HCT116 (cell line): ENCODE results near the gene FKBP6.

ENCODE experiments used
- ATF3 ChIP-seq: IDR thresholded peaks from 2 replicates; pipeline ENCODE4 v1.6.1; 2012
- EZH2 ChIP-seq: fragments of 200-600 bp; sonication (generic); IDR thresholded peaks from 2 replicates; pipeline ENCODE4 v1.6.1; 2017; ENCODE audit warnings: antibody characterized with exemption, mixed run types
- EZH2phosphoT487 ChIP-seq: fragments of 200-600 bp; IDR thresholded peaks from 2 replicates; pipeline ENCODE4 v1.6.1; 2018; ENCODE audit warnings: antibody characterized with exemption, borderline replicate concordance
- JUND ChIP-seq: IDR thresholded peaks from 2 replicates; pipeline ENCODE4 v1.6.1; 2012
- POLR2A ChIP-seq: IDR thresholded peaks from 2 replicates; pipeline ENCODE4 v1.7.0; 2011; ENCODE audit warnings: borderline replicate concordance; ENCODE audit not compliant: insufficient read depth, insufficient read length; ENCODE audit errors: extremely low read depth
- POLR2AphosphoS5 ChIP-seq: IDR thresholded peaks from 2 replicates; pipeline ENCODE4 v1.6.1; 2011; ENCODE audit warnings: mild to moderate bottlenecking, low read depth, low read length, moderate library complexity
- RAD21 ChIP-seq: IDR thresholded peaks from 2 replicates; pipeline ENCODE4 v1.6.1; 2012; ENCODE audit warnings: low read depth, mild to moderate bottlenecking
- SP1 ChIP-seq: IDR thresholded peaks from 2 replicates; pipeline ENCODE4 v1.6.1; 2012; ENCODE audit warnings: low read depth
- TCF7L2 ChIP-seq: IDR thresholded peaks from 2 replicates; pipeline ENCODE4 v1.7.0; 2011; ENCODE audit warnings: borderline replicate concordance, inconsistent platforms; ENCODE audit not compliant: insufficient read depth, insufficient read length; ENCODE audit errors: extremely low read depth
- ZBTB33 ChIP-seq: IDR thresholded peaks from 2 replicates; pipeline ENCODE4 v1.6.1; 2011; ENCODE audit warnings: mild to moderate bottlenecking, low read length, moderate library complexity; ENCODE audit not compliant: insufficient replicate concordance; ENCODE audit errors: extremely low read depth
- TF ChIP-seq, protein P1 (sequence below), 3 experiments: fragments of 200-600 bp in 1 of 3; sonication (generic) in 1 of 3; IDR thresholded peaks in 2 of 3; conservative IDR thresholded peaks in 1 of 3; 2 replicates each; pipeline ENCODE4 v1.5.1; 2012 to 2017; ENCODE audit warnings: low read depth in 2 of 3, low read length in 2 of 3, antibody characterized with exemption in 1 of 3, borderline replicate concordance in 1 of 3, control low read depth in 1 of 3, mild to moderate bottlenecking in 1 of 3, mixed read lengths in 1 of 3, mixed run types in 1 of 3, moderate library complexity in 1 of 3; ENCODE audit not compliant: insufficient read depth in 1 of 3
- TF ChIP-seq, protein P2 (sequence below): IDR thresholded peaks from 2 replicates; pipeline ENCODE4 v1.6.1; 2012; ENCODE audit warnings: low read depth
- TF ChIP-seq, protein P3 (sequence below): IDR thresholded peaks from 2 replicates; pipeline ENCODE4 v1.6.1; 2012

DNA sequence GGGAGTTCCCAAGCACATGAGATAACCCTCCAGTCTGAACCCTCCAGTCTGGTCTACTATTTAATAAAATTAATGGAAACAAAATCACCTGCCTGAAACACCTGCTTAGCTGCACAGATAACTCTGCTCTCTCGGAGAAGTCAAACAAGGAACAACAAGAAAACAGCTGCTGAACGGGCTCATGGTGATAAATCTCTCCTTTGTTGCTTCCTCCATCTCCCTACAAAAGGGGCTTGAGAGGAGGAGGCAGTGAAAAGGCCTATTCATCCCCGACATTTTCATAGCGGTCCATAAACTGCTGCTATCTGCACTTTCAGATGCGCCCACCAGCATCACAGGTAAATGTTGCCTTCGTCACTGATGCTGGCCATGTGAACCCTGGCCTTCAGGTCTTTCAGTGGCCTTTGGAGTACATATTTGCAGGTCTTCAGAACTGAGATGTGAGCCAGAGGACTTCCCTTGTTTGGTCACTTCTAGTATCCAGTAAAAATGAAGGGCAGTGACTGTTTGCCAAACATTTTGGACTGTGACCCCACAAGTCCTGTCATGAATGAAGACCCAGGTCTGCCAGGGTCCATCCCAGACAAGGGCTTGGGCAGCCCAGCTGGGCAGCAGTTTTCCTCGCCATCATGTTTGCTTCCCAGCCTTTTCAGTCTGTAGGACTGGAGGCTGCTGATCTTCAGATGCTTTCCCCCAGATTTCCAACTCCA lies 15.9 kb downstream of the FKBP6 start:
- TF ChIP-seq ZBTB33 (no peak), EZH2 (no peak), JUND (no peak), ATF3 (no peak), POLR2A (no peak), EZH2phosphoT487 (no peak), TCF7L2 (no peak), SP1 (no peak), POLR2AphosphoS5 (no peak), RAD21 (no peak)
- TF ChIP-seq, protein P1, sequence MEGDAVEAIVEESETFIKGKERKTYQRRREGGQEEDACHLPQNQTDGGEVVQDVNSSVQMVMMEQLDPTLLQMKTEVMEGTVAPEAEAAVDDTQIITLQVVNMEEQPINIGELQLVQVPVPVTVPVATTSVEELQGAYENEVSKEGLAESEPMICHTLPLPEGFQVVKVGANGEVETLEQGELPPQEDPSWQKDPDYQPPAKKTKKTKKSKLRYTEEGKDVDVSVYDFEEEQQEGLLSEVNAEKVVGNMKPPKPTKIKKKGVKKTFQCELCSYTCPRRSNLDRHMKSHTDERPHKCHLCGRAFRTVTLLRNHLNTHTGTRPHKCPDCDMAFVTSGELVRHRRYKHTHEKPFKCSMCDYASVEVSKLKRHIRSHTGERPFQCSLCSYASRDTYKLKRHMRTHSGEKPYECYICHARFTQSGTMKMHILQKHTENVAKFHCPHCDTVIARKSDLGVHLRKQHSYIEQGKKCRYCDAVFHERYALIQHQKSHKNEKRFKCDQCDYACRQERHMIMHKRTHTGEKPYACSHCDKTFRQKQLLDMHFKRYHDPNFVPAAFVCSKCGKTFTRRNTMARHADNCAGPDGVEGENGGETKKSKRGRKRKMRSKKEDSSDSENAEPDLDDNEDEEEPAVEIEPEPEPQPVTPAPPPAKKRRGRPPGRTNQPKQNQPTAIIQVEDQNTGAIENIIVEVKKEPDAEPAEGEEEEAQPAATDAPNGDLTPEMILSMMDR (IDR thresholded peaks at IDR 0.05 in 2 of 3, conservative IDR thresholded peaks at IDR 0.05 in 1 of 3; ENCODE audit: borderline replicate concordance in 1 of 3, insufficient read depth in 1 of 3, low read depth in 2 of 3, low read length in 2 of 3), result no peak
- TF ChIP-seq, protein P2, sequence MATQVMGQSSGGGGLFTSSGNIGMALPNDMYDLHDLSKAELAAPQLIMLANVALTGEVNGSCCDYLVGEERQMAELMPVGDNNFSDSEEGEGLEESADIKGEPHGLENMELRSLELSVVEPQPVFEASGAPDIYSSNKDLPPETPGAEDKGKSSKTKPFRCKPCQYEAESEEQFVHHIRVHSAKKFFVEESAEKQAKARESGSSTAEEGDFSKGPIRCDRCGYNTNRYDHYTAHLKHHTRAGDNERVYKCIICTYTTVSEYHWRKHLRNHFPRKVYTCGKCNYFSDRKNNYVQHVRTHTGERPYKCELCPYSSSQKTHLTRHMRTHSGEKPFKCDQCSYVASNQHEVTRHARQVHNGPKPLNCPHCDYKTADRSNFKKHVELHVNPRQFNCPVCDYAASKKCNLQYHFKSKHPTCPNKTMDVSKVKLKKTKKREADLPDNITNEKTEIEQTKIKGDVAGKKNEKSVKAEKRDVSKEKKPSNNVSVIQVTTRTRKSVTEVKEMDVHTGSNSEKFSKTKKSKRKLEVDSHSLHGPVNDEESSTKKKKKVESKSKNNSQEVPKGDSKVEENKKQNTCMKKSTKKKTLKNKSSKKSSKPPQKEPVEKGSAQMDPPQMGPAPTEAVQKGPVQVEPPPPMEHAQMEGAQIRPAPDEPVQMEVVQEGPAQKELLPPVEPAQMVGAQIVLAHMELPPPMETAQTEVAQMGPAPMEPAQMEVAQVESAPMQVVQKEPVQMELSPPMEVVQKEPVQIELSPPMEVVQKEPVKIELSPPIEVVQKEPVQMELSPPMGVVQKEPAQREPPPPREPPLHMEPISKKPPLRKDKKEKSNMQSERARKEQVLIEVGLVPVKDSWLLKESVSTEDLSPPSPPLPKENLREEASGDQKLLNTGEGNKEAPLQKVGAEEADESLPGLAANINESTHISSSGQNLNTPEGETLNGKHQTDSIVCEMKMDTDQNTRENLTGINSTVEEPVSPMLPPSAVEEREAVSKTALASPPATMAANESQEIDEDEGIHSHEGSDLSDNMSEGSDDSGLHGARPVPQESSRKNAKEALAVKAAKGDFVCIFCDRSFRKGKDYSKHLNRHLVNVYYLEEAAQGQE, result no peak
- TF ChIP-seq, protein P3, sequence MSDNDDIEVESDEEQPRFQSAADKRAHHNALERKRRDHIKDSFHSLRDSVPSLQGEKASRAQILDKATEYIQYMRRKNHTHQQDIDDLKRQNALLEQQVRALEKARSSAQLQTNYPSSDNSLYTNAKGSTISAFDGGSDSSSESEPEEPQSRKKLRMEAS, result no peak
